ENCODE results near the gene SLC25A24. TPM values are rescaled to one million over a fixed set of nuclear protein-coding genes. Genes with fewer than 3 reads are reported as not detected.

The SLC25A24 gene
- total RNA-seq, 1 experiment from 2014 or later: 23.6 TPM

DNA sequence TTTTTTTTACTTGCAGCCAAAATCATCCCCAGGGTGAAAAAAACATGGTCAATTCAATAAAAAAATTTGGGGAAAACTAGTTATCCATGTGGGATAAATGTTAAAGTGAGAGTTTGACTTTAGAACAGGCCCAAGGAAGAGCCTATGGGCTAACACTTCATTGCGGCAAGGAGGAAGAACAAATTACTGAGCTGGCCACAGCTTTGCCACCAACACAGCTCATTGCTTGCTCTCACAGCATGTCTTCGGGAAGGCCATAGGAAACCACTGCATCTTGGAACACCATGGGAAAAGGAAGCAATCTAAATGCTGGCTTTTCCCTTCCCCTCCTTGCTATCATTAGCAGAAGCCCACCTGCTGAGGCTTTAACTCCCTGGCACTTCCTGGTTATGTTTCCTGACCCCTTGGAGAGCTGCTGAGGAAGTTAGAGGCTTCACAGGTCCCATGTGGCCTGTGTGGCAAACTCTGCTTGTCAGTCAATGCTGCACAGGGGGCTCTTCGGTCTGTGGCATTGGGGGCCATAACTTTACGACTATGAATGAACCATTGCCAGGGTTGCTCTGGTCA, 86.0 kb downstream of the SLC25A24 start:
- no peaks in the 10 kb centered on the region for H3K79me2 ChIP-seq (ENCODE audit: insufficient read depth, low read length)
- no peaks in the 10 kb centered on the region for H3K9me3 ChIP-seq (ENCODE audit: control insufficient read depth in 1 of 2, insufficient read depth in 1 of 2, low read depth in 1 of 2, low read length in 2 of 2)
- DNase-seq (ENCODE audit: low read depth, low spot score) (no peak), ATAC-seq (no peak)
- no peak overlapping the region for H3K4me2 ChIP-seq (ENCODE audit: low read length)
- ChIA-PET RAD21 (ENCODE audit: low non-redundant PET in 1 of 2, low total read pairs in 2 of 2, uncharacterized antibody in 2 of 2, unreplicated experiment in 2 of 2) (no interaction called here), POLR2A (no interaction called here), CTCF (no interaction called here)
- no peak overlapping the region for H2AFZ ChIP-seq (ENCODE audit: low read depth, low read length, poor library complexity, severe bottlenecking)
- 0 out of 4 replicates have a peak, but pooled peaks cover 0 to 4% of the 10 kb centered on the region in 2 experiments for H3K4me1 ChIP-seq (ENCODE audit: control insufficient read depth in 1 of 2, insufficient read depth in 2 of 2, low read length in 2 of 2)
- H3K4me3 ChIP-seq (replicated peaks in 1 of 2; ENCODE audit: low read depth in 1 of 2, low read length in 2 of 2): no peak overlapping the region
- no peaks in the 10 kb centered on the region for H3K27me3 ChIP-seq (ENCODE audit: insufficient read depth, low read length)
- TF ChIP-seq EZH2 (IDR thresholded peaks at IDR 0.05) (no peak), RAD21 (IDR thresholded peaks at IDR 0.05; ENCODE audit: low read depth) (no peak), EGR1 (IDR thresholded peaks at IDR 0.05; ENCODE audit: low read depth) (no peak), JUND (IDR thresholded peaks at IDR 0.05) (no peak), CBX3 (IDR thresholded peaks at IDR 0.05; ENCODE audit: low read depth) (no peak), TCF7L2 (IDR thresholded peaks at IDR 0.05; ENCODE audit: borderline replicate concordance, extremely low read depth, insufficient read depth, insufficient read length) (no peak), SP1 (IDR thresholded peaks at IDR 0.05; ENCODE audit: low read depth) (no peak), ELF1 (IDR thresholded peaks at IDR 0.05; ENCODE audit: borderline replicate concordance, low read depth) (no peak), SIN3A (IDR thresholded peaks at IDR 0.05; ENCODE audit: low read depth) (no peak), SRF (IDR thresholded peaks at IDR 0.05; ENCODE audit: low read depth) (no peak), YY1 (IDR thresholded peaks at IDR 0.05; ENCODE audit: extremely low read depth, insufficient replicate concordance, low read depth, low read length) (no peak)
- TF ChIP-seq, protein P1, sequence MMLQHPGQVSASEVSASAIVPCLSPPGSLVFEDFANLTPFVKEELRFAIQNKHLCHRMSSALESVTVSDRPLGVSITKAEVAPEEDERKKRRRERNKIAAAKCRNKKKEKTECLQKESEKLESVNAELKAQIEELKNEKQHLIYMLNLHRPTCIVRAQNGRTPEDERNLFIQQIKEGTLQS (IDR thresholded peaks at IDR 0.05): no peak
- TF ChIP-seq, protein P2, sequence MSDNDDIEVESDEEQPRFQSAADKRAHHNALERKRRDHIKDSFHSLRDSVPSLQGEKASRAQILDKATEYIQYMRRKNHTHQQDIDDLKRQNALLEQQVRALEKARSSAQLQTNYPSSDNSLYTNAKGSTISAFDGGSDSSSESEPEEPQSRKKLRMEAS (IDR thresholded peaks at IDR 0.05): no peak
- intact Hi-C loops (cut with micrococcal nuclease): no loop called here
- no peaks in the 10 kb centered on the region for H3K9me2 ChIP-seq (ENCODE audit: insufficient read depth)
- H3K36me3 ChIP-seq (ENCODE audit: control insufficient read depth in 1 of 2, insufficient read depth in 2 of 2, low read length in 2 of 2): no peaks in the 10 kb centered on the region
- no TSS peak for BruUV-seq (replicated peaks)
- no peaks in the 10 kb centered on the region for H4K20me1 ChIP-seq (ENCODE audit: insufficient read depth)
- no peak overlapping the region for H3K9ac ChIP-seq (ENCODE audit: low read length)
- no peak overlapping the region for H3K27ac ChIP-seq (ENCODE audit: low read depth, low read length)
